GM21619 (cell line): ENCODE results near the gene SNAPIN.

Source experiments
- ATAC-seq: cut with Tn5 transposase; IDR thresholded peaks from one replicate; pipeline ENCODE4 v1.9.1; 2021; ENCODE audit not compliant: unreplicated experiment

SNAPIN gene

DNA sequence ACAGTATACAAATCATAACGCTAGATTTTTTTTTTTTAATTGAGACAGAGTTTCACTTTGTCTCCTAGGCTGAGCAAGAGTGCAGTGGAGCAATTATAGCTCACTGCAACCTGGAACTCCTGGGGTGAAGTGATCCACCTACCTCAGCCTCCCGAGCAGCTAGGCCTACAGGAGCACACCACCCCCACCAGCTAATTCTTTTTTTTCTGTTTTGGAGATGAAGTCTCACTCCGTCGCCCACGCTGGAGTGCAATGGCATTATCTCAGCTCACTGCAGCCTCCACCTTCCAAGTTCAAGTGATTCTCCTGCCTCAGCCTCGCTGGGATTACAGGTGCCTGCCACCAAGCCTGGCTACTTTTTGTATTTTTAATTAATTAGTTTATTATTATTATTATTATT, 41.3 kb downstream of the SNAPIN start:
- no peak for ATAC-seq

DNA sequence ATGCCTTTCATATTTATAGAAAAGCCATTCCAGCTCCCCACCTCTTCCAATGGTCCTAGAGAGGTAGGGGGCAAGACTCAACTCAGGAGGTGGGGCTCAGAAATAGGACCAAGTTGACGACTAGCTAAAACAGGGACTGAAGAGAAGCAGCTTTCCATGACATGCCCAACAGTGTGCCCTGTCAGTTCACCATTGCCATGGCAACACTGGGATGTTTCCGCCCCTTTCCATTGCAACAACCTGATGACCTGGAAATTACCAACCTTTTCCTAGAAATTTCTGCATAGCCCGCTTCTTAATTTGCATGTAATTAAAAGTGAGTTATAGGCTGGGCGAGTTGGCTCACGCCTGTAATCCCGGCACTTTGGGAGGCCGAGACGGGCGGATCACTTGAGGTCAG, 47.0 kb downstream of the SNAPIN start:
- ATAC-seq = no peak

DNA sequence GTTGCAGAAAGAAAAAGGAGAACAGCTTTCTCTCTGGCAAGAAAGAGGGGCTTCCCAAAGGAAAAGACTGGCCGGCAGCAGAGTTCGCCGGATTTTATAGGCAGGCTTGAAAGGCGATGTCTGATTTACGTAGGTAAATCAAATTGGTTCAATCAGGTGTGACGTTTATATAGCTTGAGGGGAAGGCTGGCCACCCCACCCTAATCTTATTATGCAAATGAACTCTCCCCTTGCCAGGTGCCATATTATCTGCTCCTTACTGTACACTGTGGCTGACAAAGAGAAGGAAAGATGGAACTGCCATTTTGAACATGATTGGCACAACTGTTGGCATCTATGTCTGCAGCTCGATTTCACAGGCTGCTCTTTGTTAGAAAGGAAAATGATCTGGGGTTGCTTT, 52.5 kb downstream of the SNAPIN start:
- ATAC-seq = no peak
